ENCODE results near the gene PCLO. TPM values are rescaled to one million over a fixed set of nuclear protein-coding genes. Genes with fewer than 3 reads are reported as not detected.

The PCLO gene
- total and polyA plus RNA-seq, 2 of the 8 experiments (the other 6 are each of a cell fraction or from before 2014, with no cell fraction given), result 1.5 to 3.2 TPM

DNA sequence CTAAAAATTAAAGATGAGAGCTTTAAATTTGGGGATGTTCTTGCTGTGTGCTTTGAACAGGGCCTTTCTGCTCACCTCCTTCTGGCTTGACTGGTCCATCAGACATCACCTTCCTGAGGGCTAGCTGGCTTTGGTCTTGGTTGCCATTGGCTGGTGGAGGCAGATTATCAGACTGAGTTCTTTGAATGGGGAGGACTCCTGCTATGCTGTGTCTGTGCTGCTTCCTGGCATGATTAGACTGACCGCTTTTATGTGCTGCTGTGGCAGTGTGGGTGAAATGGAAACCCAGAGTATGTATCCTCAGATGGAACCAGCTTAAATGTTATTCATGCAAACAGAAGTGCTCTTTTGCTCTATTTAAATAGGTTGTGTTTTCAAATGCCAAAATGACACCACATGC, 341.6 kb downstream of the PCLO start:
- Histone ChIP-seq H2BK120ac (replicated peaks; ENCODE audit: low read depth, low read length) (no peak overlapping the region), H3K4me3 (ENCODE audit: extremely low read depth in 1 of 4, insufficient read depth in 2 of 4, low read depth in 3 of 4, low read length in 4 of 4) (no peak overlapping the region), H2BK15ac (ENCODE audit: low read length) (no peak overlapping the region), H4K5ac (ENCODE audit: insufficient read length, low read depth, low read length) (no peak overlapping the region), H3K23me2 (ENCODE audit: low read depth, low read length) (no peaks in the 10 kb centered on the region), H3K9ac (replicated peaks in 1 of 4; ENCODE audit: extremely low read depth in 1 of 4, low read depth in 3 of 4, low read length in 3 of 4) (no peak overlapping the region), H3K14ac (ENCODE audit: insufficient read length) (no peak overlapping the region), H3K9me3 (ENCODE audit: insufficient read depth in 2 of 2, low read depth in 1 of 2, low read length in 1 of 2) (no peaks in the 10 kb centered on the region), H4K91ac (replicated peaks; ENCODE audit: insufficient read length, low read length) (no peak overlapping the region), H3K27me3 (replicated peaks in 1 of 4; ENCODE audit: control insufficient read depth in 3 of 4, extremely low read depth in 1 of 4, insufficient read depth in 3 of 4, low read length in 3 of 4) (no peaks in the 10 kb centered on the region), H4K20me1 (replicated peaks in 1 of 2; ENCODE audit: control insufficient read depth in 1 of 2, insufficient read depth in 2 of 2, low read length in 2 of 2) (no peaks in the 10 kb centered on the region), H2AFZ (ENCODE audit: low read length) (no peak overlapping the region), H3K79me2 (ENCODE audit: control insufficient read depth in 1 of 2, insufficient read depth in 2 of 2, low read length in 2 of 2) (no peaks in the 10 kb centered on the region), H4K8ac (ENCODE audit: extremely low read depth, insufficient read depth, low read length) (no peak overlapping the region), H2BK5ac (ENCODE audit: low read depth, low read length) (no peak overlapping the region), H3K36me3 (ENCODE audit: control insufficient read depth in 2 of 4, insufficient read depth in 4 of 4, low read length in 3 of 4) (no peaks in the 10 kb centered on the region), H3K56ac (replicated peaks; ENCODE audit: insufficient read length, low read depth, low read length) (no peak overlapping the region), H2BK20ac (ENCODE audit: low read length) (no peak overlapping the region), H2AK5ac (ENCODE audit: low read depth, low read length) (no peak overlapping the region; the same call in 1 of the 2 replicates), H3K4me1 (replicated peaks in 1 of 4; ENCODE audit: control insufficient read depth in 3 of 4, insufficient read depth in 4 of 4, low read length in 3 of 4) (peaks cover 0 to 3% (median 0%) of the 10 kb centered on the region in 4 experiments; a peak in 4 of 7 replicates), H3K79me1 (ENCODE audit: low read depth, low read length) (no peaks in the 10 kb centered on the region), H2BK12ac (ENCODE audit: low read depth, low read length) (no peak overlapping the region), H3K18ac (ENCODE audit: extremely low read depth, low read length) (no peak overlapping the region), H3K4ac (replicated peaks; ENCODE audit: insufficient read length, low read depth, low read length) (no peak overlapping the region), H3K4me2 (ENCODE audit: insufficient read depth in 1 of 2, low read depth in 2 of 2, low read length in 2 of 2) (no peak overlapping the region), H3K23ac (ENCODE audit: insufficient read length) (no peak overlapping the region), H3K27ac (ENCODE audit: low read depth, low read length) (no peak overlapping the region)
- POLR2A ChIA-PET (ENCODE audit: partially characterized antibody), result no interaction called here
- DNase-seq (ENCODE audit: low read depth in 1 of 2, low spot score in 2 of 2) (no peak), FAIRE-seq (no peak)
- TF ChIP-seq, protein P1, sequence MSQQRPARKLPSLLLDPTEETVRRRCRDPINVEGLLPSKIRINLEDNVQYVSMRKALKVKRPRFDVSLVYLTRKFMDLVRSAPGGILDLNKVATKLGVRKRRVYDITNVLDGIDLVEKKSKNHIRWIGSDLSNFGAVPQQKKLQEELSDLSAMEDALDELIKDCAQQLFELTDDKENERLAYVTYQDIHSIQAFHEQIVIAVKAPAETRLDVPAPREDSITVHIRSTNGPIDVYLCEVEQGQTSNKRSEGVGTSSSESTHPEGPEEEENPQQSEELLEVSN (IDR thresholded peaks at IDR 0.05), result no peak
- no peak for TF ChIP-seq POLR2A (IDR thresholded peaks at IDR 0.05; ENCODE audit: control extremely low read depth in 1 of 2, low read depth in 2 of 2, low read length in 2 of 2)
- no peak for TF ChIP-seq SIX5 (IDR thresholded peaks at IDR 0.05; ENCODE audit: low read depth, low read length)
- no peak for TF ChIP-seq POLR2AphosphoS5 (IDR thresholded peaks at IDR 0.05; ENCODE audit: low read depth, low read length)
- no peak for TF ChIP-seq SIN3A (conservative IDR thresholded peaks at IDR 0.05 in 1 of 2, IDR thresholded peaks at IDR 0.05 in 1 of 2; ENCODE audit: low read depth in 1 of 2, low read length in 2 of 2)
- TF ChIP-seq TAF7 (optimal IDR thresholded peaks at IDR 0.05; ENCODE audit: borderline replicate concordance, low read depth, low read length), result no peak
- no peak for TF ChIP-seq NANOG (IDR thresholded peaks at IDR 0.05; ENCODE audit: insufficient read depth, low read depth, low read length, poor library complexity, severe bottlenecking)
- TF ChIP-seq TCF12 (IDR thresholded peaks at IDR 0.05; ENCODE audit: low read depth, low read length), result no peak
- no peak for TF ChIP-seq KDM4A (IDR thresholded peaks at IDR 0.05; ENCODE audit: low read depth, low read length, severe bottlenecking)
- no peak for TF ChIP-seq CTBP2 (IDR thresholded peaks at IDR 0.05; ENCODE audit: borderline replicate concordance, insufficient read depth, insufficient read length, low read length)
- TF ChIP-seq FOSL1 (IDR thresholded peaks at IDR 0.05; ENCODE audit: insufficient read depth, low read depth, low read length), result no peak
- TF ChIP-seq BACH1 (IDR thresholded peaks at IDR 0.05; ENCODE audit: low read length), result no peak
- WGBS, 2 experiments (ENCODE audit: extremely low coverage in 1 of 2, insufficient coverage in 1 of 2, insufficient read length in 1 of 2, insufficient replicate concordance in 2 of 2, low coverage in 1 of 2, low lambda C conversion rate in 2 of 2, missing lambda C conversion rate in 1 of 2), result 90% methylated on average over 1 of the region's 1 CpG; no CpG with 5 or more reads in 1 of the 2 experiments
- CTCF ChIA-PET (ENCODE audit: partially characterized antibody), result interaction anchor here (0.6 to 4.1 kb wide), 3 partner anchors 11 to 22 kb away, joined by 5 to 22 read pairs (median 5); no protein-coding TSS in a partner anchor
